ENCODE measurements around the gene ARHGAP18. TPM values are rescaled to one million over a fixed set of nuclear protein-coding genes. Genes with fewer than 3 reads are reported as not detected.

The ARHGAP18 gene
- total RNA-seq, 2 donors from 2014 or later: 7.1 to 11.2 TPM

- Histone ChIP-seq H3K9me3 (no peaks in the 10 kb centered on the region), H3K36me3 (no peaks in the 10 kb centered on the region), H3K27ac (no peak overlapping the region), H3K27me3 (no peaks in the 10 kb centered on the region), H3K4me1 (peaks cover 0 to 27% of the 10 kb centered on the region in 2 donors), H3K4me3 (no peak overlapping the region)
- TF ChIP-seq, protein P1, sequence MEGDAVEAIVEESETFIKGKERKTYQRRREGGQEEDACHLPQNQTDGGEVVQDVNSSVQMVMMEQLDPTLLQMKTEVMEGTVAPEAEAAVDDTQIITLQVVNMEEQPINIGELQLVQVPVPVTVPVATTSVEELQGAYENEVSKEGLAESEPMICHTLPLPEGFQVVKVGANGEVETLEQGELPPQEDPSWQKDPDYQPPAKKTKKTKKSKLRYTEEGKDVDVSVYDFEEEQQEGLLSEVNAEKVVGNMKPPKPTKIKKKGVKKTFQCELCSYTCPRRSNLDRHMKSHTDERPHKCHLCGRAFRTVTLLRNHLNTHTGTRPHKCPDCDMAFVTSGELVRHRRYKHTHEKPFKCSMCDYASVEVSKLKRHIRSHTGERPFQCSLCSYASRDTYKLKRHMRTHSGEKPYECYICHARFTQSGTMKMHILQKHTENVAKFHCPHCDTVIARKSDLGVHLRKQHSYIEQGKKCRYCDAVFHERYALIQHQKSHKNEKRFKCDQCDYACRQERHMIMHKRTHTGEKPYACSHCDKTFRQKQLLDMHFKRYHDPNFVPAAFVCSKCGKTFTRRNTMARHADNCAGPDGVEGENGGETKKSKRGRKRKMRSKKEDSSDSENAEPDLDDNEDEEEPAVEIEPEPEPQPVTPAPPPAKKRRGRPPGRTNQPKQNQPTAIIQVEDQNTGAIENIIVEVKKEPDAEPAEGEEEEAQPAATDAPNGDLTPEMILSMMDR (IDR thresholded peaks at IDR 0.05): no peak
- no peak for DNase-seq (ENCODE audit: low spot score)
Observed at GRCh38 chr6:129750360-129750759, 40.4 kb upstream of the ARHGAP18 start.

- peak overlapping the region; percentile 19 to 36 for H3K27ac ChIP-seq
Observed at GRCh38 chr6:129749749-129750120, 39.8 kb upstream of the ARHGAP18 start.

GRCh38 chr6:129748901-129749748, 39.1 kb upstream of the ARHGAP18 start:
- Histone ChIP-seq H3K27ac (peak overlapping the region; percentile 19 to 36), H3K36me3 (no peaks in the 10 kb centered on the region), H3K4me3 (no peak overlapping the region), H3K4me1 (peaks cover 0 to 32% of the 10 kb centered on the region in 2 donors), H3K9me3 (no peaks in the 10 kb centered on the region), H3K27me3 (no peaks in the 10 kb centered on the region)
- TF ChIP-seq, protein P1 (IDR thresholded peaks at IDR 0.05): no peak
- no peak for DNase-seq (ENCODE audit: low spot score)

More at GRCh38 chr6:129749749-129750120, 39.8 kb upstream of the ARHGAP18 start:
- H3K4me1 ChIP-seq: peaks cover 0 to 27% of the 10 kb centered on the region in 2 donors
- H3K9me3 ChIP-seq: no peaks in the 10 kb centered on the region
- no peaks in the 10 kb centered on the region for H3K27me3 ChIP-seq
- TF ChIP-seq, protein P1 (IDR thresholded peaks at IDR 0.05): no peak
- DNase-seq (ENCODE audit: low spot score): no peak
- no peaks in the 10 kb centered on the region for H3K36me3 ChIP-seq
- no peak overlapping the region for H3K4me3 ChIP-seq

DNA sequence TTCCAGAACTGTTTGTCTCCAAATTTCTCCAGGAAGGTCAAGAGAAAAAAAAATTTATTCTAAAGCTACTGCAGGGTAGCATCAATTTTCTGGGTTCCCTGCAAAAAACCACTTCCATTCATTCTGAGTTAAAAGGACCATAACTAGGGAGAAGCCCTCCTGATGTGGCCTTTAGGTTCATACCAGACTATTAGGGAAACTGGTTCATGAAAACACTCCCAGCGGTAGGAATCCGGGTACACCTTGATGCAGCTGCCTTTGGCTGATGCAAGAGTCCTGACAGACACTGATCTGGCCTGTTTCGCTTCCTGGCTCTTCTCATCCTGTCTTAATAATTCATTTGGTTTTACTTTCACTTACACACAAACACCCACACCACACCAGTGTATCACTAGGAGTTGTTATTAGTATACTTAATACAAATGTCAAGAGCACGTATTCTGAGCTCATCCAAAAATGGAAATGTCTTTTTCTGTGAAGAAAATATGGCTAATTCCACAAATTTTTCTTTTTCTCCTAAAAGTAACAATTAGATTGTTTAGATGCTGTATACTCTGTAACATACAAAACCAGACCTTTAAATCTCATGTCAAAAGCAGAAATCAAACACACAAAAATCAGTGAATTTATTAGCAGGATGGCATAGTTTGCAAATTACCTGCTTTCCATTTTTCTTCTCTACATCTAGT, 38.4 kb upstream of the ARHGAP18 start:
- Histone ChIP-seq H3K27ac (no peak overlapping the region), H3K4me1 (peaks cover 0 to 33% of the 10 kb centered on the region in 2 donors), H3K4me3 (no peak overlapping the region)

DNA sequence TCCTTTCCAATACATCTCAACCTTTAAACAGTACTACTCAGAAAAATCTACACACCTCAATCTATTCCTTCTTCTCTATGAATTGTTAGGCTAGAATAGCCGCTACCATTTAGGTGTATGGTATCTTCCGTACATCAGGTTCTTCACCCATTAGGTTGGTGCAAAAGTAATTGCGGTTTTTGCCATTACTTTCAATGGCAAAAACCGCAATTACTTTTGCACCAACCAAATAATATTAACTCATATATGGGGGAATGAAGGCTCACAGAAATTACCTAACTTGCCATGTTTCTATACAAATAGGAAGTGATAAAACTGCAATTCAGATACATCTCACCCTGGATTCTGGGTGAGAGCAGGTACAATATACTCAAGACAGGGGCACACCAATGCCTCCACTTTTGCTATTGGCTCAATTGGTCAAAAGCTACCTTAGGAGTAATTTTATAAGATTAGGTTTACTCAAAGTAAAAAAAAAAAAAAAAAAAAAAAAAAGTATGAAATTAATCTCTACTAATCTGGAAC, 37.7 kb upstream of the ARHGAP18 start:
- Histone ChIP-seq H3K9me3 (no peaks in the 10 kb centered on the region), H3K4me3 (no peak overlapping the region), H3K27ac (no peak overlapping the region), H3K36me3 (no peaks in the 10 kb centered on the region), H3K4me1 (peaks cover 0 to 33% of the 10 kb centered on the region in 2 donors), H3K27me3 (no peaks in the 10 kb centered on the region)
- TF ChIP-seq, protein P1 (IDR thresholded peaks at IDR 0.05): no peak
- DNase-seq (ENCODE audit: low spot score): no peak

More for the DNA sequence above, 38.4 kb upstream of the ARHGAP18 start:
- H3K9me3 ChIP-seq: no peaks in the 10 kb centered on the region
- no peak for DNase-seq (ENCODE audit: low spot score)
- H3K36me3 ChIP-seq: no peaks in the 10 kb centered on the region
- H3K27me3 ChIP-seq: no peaks in the 10 kb centered on the region
- TF ChIP-seq, protein P1 (IDR thresholded peaks at IDR 0.05): no peak

Measured in right atrium auricular region (tissue), 2 donors.